Heart left ventricle (tissue), 16 donors: ENCODE measurements around the gene SCYGR2. TPM values are rescaled to one million over a fixed set of nuclear protein-coding genes. Genes with fewer than 3 reads are reported as not detected.

Source experiments
- ATAC-seq, 4 donors: fragments of 200-7000 bp; cut with Tn5 transposase; one replicate each; pipeline ENCODE4 v1.9.1; 2020 to 2022; ENCODE audit warnings: moderate library complexity in 4 of 4, mild to moderate bottlenecking in 3 of 4, moderate number of reproducible peaks in 1 of 4
- DNase-seq, 5 donors: peaks; one replicate each; pipeline ENCODE4 v3.0.0-alpha.2; 2020
- H3K27ac ChIP-seq, 12 donors: fragments of 200-600 bp; sonication (generic) in 4 of 12; one replicate each; pipeline versions ENCODE4 v1.5.0 to v1.8.0; 2016 to 2022; ENCODE audit warnings: mild to moderate bottlenecking in 2 of 12
- H3K27me3 ChIP-seq, 9 donors: fragments of 200-600 bp; sonication (generic) in 2 of 9; one replicate each; pipeline versions ENCODE4 v1.5.1 to v1.8.0; 2016 to 2022; ENCODE audit warnings: mild to moderate bottlenecking in 3 of 9
- H3K36me3 ChIP-seq, 9 donors: fragments of 200-600 bp; sonication (generic) in 2 of 9; one replicate each; pipeline versions ENCODE4 v1.5.0 to v1.8.0; 2018 to 2022; ENCODE audit warnings: mild to moderate bottlenecking in 2 of 9
- H3K4me1 ChIP-seq, 12 donors: fragments of 200-600 bp; sonication (generic) in 4 of 12; one replicate each; pipeline versions ENCODE4 v1.5.0 to v1.8.0; 2016 to 2022; ENCODE audit warnings: mild to moderate bottlenecking in 3 of 12
- H3K4me3 ChIP-seq, 12 donors: fragments of 200-600 bp; sonication (generic) in 4 of 12; one replicate each; pipeline versions ENCODE4 v1.5.0 to v1.8.0; 2017 to 2022; ENCODE audit warnings: mild to moderate bottlenecking in 9 of 12, moderate library complexity in 4 of 12
- H3K9me3 ChIP-seq, 12 donors: fragments of 200-600 bp; sonication (generic) in 4 of 12; one replicate each; pipeline versions ENCODE4 v1.5.0 to v1.8.0; 2016 to 2022; ENCODE audit warnings: mild to moderate bottlenecking in 1 of 12
- CTCF ChIP-seq, 12 donors: fragments of 200-600 bp; sonication (generic) in 4 of 12; IDR thresholded peaks; one replicate each; pipeline versions ENCODE4 v1.5.0 to v1.8.0; 2018 to 2022; ENCODE audit warnings: antibody characterized with exemption in 12 of 12, mild to moderate bottlenecking in 5 of 12
- POLR2A ChIP-seq, 2 donors: fragments of 450-650 bp; IDR thresholded peaks; one replicate each; pipeline ENCODE4 v1.6.1; 2017; ENCODE audit warnings: antibody characterized with exemption in 2 of 2, mild to moderate bottlenecking in 2 of 2, moderate library complexity in 2 of 2
- WGBS, 4 donors: extraction: QIAGEN DNeasy Blood & Tissue Kit in 2 of 4; methylation state at CpG; one replicate each; pipeline versions ENCODE4 v1.1.5 to v1.1.7; 2013 to 2018; 5-methylcytosine and 5-hydroxymethylcytosine counted together
- intact Hi-C, 10 donors: fragments of 100-400 bp; cut with DNase I; formaldehyde crosslinking; loops; one replicate each; pipeline versions ENCODE4 v1.11.1 to v1.14.2; 2022
- polyA plus RNA-seq, 2 donors: library from polyadenylated mRNA; stranded (reverse); fragments of 200-250 nt; gene quantifications; one replicate each; pipeline ENCODE4 v1.2.3, GENCODE V29; 2013
- total RNA-seq, 9 donors: library from RNA; depleted of rRNA in 2 of 9; stranded (reverse); fragments of >200 nt in 2 of 9; fragmentation: NEBNext Ultra II Directional in 3 of 9; extraction: Animal tissue kit (Norgen Biotek cat#: 25700) in 3 of 9; gene quantifications; one replicate each; pipeline versions ENCODE4 v1.1.0 to v1.2.4, GENCODE V29; 2016 to 2023
- donor health status: ischemic (EF 13 %, LVEDD 7.1; RV severe dilation, severe dysfunction).
- donor health status: healthy with polysubstance abuse.
- donor health status: DM: no; HTN: yes; CAD: no.
- donor health status: DM: no; HTN: no; CAD: no.
- donor health status: ischemic (EF 25% LVEDD 6.9; RV normal size, moderate dysfunction).
- donor health status: ischemic (EF 25% LVEDD 5.7; RV mildly dilated, moderate dysfunction).
- donor health status: healthy.
- donor health status: DM: yes; HTN: yes; CAD: no.
- donor health status: ischemic (EF 35%, LVEDD 5.7; RV mildly dilated, moderate dysfunction).
- donor health status: nonischemic (EF 11% LVEDD 7.7; RV severe dilation, severe dysfunction).
- donor health status: DM: yes; HTN: yes; CAD: no.
- donor health status: PGD.
- donor health status: ischemic (EF 29% LVEDD 5.4; RV normal size, mild dysfunction).
- donor health status: nonischemic (EF 23%, LVEDD 6.1; RV moderate dilation, normal function).

SCYGR2 gene
- total and polyA plus RNA-seq, 11 donors = not detected

- Histone ChIP-seq H3K4me1 (no peaks in the 10 kb centered on the region), H3K27ac (no peak overlapping the region), H3K4me3 (no peak overlapping the region), H3K27me3 (peaks cover 0 to 6% (median 0%) of the 10 kb centered on the region in 9 donors), H3K36me3 (no peaks in the 10 kb centered on the region), H3K9me3 (peaks cover 0 to under 1% (median 0%) of the 10 kb centered on the region in 12 donors)
- ATAC-seq (no peak), DNase-seq (no peak)
- intact Hi-C loops = no loop called here
- 60 to 78% (median 69%) methylated on average over 2 of the region's 2 CpGs for WGBS, 4 donors
- TF ChIP-seq POLR2A (IDR thresholded peaks at IDR 0.05) = no peak
- no peak for TF ChIP-seq CTCF (IDR thresholded peaks at IDR 0.05)
Measured at GRCh38 chr2:227576812-227577211, 21.9 kb upstream of the SCYGR2 start.

- DNase-seq = no peak
- Histone ChIP-seq H3K36me3 (no peaks in the 10 kb centered on the region), H3K9me3 (peaks cover 0 to 8% (median 0%) of the 10 kb centered on the region in 12 donors), H3K4me3 (no peak overlapping the region), H3K27me3 (peaks cover 0 to 6% (median 0%) of the 10 kb centered on the region in 9 donors), H3K4me1 (no peaks in the 10 kb centered on the region), H3K27ac (no peak overlapping the region)
- no peak for ATAC-seq
- TF ChIP-seq CTCF (IDR thresholded peaks at IDR 0.05) (no peak), POLR2A (IDR thresholded peaks at IDR 0.05) (no peak)
- 56 to 65% (median 59%) methylated on average over 2 of the region's 2 CpGs for WGBS, 4 donors
- intact Hi-C loops = no loop called here
Measured at GRCh38 chr2:227577555-227577954, 21.1 kb upstream of the SCYGR2 start.

GRCh38 chr2:227578642-227579041 is 20.1 kb upstream of the SCYGR2 start:
- H3K9me3 ChIP-seq = peaks cover 0 to 18% (median 3%) of the 10 kb centered on the region in 12 donors
- H3K4me1 ChIP-seq = no peaks in the 10 kb centered on the region
- DNase-seq (no peak), ATAC-seq (no peak)
- intact Hi-C loops = no loop called here
- H3K36me3 ChIP-seq = no peaks in the 10 kb centered on the region
- no peak overlapping the region for H3K27ac ChIP-seq
- TF ChIP-seq POLR2A (IDR thresholded peaks at IDR 0.05) (no peak), CTCF (IDR thresholded peaks at IDR 0.05) (no peak)
- H3K27me3 ChIP-seq = peaks cover 0 to 6% (median 0%) of the 10 kb centered on the region in 9 donors
- H3K4me3 ChIP-seq = no peak overlapping the region
- WGBS, 4 donors = 65 to 82% (median 75%) methylated on average over 2 of the region's 2 CpGs

- Histone ChIP-seq H3K27me3 (peaks cover 0 to 6% (median 0%) of the 10 kb centered on the region in 9 donors), H3K9me3 (peaks cover 0 to 18% (median 3%) of the 10 kb centered on the region in 12 donors), H3K4me1 (no peaks in the 10 kb centered on the region), H3K36me3 (no peaks in the 10 kb centered on the region), H3K27ac (no peak overlapping the region), H3K4me3 (no peak overlapping the region)
- DNase-seq (no peak), ATAC-seq (no peak)
- TF ChIP-seq POLR2A (IDR thresholded peaks at IDR 0.05) (no peak), CTCF (IDR thresholded peaks at IDR 0.05) (no peak)
- 48 to 100% (median 90%) methylated on average over 1 of the region's 1 CpG for WGBS, 4 donors
- intact Hi-C loops = no loop called here
Measured at GRCh38 chr2:227579791-227580190, 18.9 kb upstream of the SCYGR2 start.
